ENCODE results near the gene ITPRIPL1.

GRCh38 chr2:96326564-96326963 lies 1.4 kb downstream of the ITPRIPL1 start:
- TF ChIP-seq CTCF (IDR thresholded peaks at IDR 0.05) (no peak), EZH2 (IDR thresholded peaks at IDR 0.05) (no peak), EZH2phosphoT487 (IDR thresholded peaks at IDR 0.05) (no peak)
